Stimulated activated CD4-positive, alpha-beta T cell treated with anti-CD3 and anti-CD28 coated beads, Interleukin-1b, Interleukin-23, amount 100 ng/mL, for 1 hour (primary cell): ENCODE data around the gene CFAP119.
A peak's percentile ranks its signal among the peaks of the same experiment; 100 is the strongest.

Experiments
- DNase-seq, 2 donors: peaks; one replicate each; pipeline ENCODE4 v3.0.0-alpha.2; 2020; ENCODE audit warnings: low read depth in 2 of 2

CFAP119 gene

DNA sequence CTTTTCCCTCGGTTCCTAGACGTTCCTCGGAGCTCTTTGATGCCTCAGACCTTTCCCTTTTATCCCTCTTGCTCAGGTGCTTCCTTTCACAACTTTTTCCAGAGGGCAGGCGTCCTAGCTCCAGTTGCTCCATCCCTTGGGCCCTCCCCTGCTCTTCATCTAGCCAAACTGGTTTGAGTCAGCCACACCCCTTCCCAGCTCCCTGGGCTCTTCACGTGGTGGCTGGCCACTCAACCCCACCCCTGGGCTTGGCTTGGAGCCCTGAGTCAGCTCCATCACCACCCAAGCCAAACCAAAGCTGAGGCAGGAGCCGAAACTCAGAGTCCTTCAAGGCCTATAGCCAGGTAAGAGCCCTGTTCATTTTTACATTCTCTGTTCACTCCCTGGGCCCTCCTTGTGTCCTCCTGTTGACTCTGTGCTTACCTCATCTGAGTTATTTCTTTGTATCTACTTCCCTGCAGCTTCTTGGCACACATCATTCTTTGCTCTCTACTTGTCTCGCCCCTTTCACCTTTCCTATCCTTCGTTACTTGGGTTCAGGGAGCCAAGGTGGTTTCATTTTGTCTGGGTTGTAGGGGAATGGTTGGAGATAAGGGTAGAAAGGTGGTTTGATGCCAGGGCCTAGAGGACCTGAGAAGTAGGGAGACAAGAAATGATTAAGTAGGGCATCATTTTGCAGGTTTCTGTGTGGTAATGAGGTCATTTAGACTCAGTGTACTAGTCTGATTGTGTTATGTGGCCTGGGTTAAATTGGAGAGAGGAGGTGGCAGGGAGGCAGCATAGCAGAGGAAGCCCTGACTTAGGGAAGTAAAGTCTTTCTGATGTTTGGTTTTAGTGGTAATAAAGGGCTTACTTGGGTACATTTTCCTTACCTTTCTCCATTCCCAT lies 21.3 kb downstream of the CFAP119 start:
- no peak for DNase-seq

DNA sequence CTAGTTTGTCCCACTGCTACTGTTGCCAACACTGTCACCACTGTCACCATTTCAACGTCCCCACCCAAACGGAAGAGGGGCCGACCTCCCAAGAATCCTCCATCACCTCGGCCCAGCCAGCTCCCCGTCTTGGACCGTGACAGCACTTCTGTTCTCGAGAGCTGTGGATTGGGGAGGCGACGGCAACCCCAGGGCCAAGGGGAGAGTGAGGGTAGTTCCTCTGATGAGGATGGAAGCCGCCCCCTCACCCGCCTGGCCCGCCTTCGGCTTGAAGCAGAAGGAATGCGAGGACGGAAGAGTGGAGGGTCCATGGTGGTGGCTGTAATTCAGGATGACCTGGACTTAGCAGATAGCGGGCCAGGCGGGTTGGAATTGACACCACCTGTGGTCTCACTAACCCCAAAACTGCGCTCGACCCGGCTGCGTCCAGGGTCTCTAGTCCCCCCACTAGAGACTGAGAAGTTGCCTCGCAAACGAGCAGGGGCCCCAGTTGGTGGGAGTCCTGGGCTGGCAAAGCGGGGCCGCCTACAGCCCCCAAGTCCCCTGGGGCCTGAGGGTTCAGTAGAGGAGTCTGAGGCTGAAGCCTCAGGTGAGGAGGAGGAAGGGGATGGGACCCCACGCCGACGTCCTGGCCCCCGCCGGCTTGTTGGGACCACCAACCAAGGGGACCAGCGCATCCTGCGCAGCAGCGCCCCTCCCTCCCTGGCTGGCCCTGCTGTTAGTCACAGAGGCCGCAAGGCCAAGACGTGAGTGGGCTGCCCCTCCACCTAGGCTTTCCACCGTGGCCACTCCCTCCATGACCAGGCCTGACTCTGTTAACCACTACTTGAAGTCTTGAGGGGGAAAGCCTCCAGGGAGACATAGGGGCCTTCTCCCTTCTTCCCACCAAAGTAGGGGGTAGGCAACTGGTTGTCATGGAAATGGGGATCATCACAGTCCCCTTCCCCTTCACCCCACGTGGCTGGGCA lies 22.6 kb downstream of the CFAP119 start:
- DNase-seq = no peak

DNA sequence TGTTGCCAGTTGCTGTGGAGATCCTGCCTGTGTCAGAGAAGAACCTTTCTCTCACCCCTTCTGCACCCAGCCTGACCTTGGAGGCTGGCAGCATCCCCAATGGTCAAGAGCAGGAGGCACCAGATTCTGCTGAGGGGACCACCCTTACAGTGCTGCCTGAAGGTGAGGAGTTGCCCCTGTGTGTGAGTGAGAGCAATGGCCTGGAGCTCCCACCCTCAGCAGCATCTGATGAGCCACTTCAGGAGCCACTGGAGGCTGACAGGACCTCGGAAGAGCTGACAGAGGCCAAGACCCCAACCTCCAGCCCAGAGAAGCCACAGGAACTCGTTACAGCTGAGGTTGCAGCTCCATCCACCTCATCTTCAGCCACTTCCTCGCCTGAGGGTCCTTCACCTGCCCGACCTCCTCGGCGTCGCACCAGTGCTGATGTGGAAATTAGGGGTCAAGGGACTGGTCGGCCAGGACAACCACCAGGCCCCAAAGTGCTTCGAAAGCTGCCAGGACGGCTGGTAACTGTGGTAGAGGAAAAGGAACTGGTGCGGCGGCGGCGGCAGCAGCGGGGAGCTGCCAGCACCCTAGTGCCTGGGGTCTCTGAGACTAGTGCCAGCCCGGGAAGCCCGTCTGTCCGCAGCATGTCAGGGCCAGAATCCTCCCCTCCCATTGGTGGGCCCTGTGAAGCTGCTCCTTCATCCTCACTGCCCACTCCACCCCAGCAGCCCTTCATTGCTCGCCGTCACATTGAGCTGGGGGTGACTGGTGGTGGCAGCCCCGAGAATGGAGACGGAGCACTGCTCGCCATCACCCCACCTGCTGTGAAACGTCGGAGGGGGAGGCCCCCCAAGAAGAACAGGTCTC lies 23.8 kb downstream of the CFAP119 start:
- DNase-seq = no peak

DNA sequence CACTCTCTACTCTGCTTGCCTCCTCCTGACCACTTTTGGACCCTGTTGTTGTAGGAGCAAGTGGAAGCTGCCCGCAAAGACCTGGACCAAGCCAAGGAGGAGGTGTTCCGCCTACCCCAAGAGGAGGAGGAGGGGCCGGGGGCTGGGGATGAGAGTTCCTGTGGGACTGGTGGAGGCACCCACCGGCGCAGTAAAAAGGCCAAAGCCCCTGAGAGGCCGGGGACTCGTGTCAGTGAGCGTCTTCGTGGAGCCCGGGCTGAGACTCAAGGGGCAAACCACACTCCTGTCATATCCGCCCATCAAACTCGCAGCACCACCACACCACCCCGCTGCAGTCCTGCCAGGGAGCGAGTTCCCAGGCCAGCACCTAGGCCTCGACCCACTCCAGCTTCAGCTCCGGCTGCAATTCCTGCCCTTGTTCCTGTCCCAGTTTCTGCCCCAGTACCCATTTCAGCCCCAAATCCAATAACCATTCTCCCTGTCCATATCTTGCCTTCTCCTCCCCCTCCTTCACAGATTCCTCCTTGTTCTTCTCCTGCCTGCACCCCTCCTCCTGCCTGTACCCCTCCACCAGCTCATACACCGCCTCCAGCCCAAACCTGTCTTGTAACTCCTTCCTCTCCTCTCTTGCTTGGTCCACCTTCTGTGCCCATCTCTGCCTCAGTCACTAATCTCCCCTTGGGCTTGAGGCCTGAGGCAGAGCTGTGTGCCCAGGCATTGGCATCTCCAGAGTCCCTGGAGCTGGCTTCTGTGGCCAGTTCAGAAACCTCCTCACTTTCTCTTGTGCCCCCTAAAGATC lies 24.7 kb downstream of the CFAP119 start:
- DNase-seq = no peak

DNA sequence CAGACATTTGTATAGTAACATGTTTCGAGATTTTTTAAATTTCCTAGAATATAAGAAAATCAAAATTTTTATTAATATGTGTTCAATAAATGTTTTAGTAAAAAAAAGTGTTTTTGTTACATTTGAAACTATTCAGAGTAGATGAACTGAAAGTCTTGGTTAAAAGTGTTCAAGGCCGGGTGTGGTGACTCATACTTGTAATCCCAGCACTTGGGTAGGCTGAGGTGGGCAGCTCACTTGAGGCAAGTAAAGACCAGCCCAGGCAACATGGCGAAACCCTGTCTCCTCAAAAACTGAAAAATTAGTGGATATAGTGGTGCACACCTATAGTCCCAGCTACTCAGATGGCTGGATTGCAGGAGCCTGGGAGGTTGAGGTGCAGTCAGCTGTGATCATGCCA lies 30.5 kb downstream of the CFAP119 start:
- DNase-seq = no peak

DNA sequence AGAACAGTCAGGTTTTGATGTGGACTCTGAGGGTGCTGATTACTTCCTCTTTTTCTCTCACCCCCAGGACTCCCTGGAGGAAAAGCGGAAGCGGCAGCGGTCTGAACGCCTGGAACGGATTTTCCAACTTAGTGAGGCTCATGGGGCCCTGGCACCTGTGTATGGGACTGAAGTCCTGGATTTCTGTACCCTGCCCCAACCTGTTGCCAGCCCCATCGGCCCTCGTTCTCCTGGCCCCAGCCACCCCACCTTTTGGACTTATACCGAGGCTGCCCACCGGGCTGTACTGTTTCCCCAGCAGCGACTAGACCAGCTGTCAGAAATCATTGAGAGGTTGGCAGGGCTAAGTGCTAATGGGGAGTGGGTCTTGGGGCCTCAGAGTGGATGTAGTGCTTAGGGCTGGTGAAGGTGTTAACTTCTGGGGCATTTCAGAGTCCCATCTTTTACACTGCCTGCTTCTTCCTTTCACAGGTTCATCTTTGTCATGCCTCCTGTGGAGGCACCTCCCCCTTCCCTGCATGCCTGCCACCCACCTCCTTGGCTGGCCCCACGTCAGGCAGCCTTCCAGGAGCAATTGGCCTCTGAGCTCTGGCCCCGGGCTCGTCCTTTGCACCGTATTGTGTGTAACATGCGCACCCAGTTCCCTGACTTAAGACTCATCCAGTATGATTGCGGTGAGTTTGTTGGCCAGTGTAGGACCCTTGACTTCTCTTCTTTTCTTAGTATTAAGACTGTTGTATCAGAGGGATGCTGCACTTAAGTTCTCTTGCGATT lies 32.8 kb downstream of the CFAP119 start:
- DNase-seq = no peak

GRCh38 chr16:30728321-30728720 lies 33.5 kb downstream of the CFAP119 start:
- DNase-seq = no peak

GRCh38 chr16:30725418-30725792 lies 36.5 kb downstream of the CFAP119 start:
- no peak for DNase-seq

GRCh38 chr16:30724641-30725417 lies 37.0 kb downstream of the CFAP119 start:
- DNase-seq = no peak

DNA sequence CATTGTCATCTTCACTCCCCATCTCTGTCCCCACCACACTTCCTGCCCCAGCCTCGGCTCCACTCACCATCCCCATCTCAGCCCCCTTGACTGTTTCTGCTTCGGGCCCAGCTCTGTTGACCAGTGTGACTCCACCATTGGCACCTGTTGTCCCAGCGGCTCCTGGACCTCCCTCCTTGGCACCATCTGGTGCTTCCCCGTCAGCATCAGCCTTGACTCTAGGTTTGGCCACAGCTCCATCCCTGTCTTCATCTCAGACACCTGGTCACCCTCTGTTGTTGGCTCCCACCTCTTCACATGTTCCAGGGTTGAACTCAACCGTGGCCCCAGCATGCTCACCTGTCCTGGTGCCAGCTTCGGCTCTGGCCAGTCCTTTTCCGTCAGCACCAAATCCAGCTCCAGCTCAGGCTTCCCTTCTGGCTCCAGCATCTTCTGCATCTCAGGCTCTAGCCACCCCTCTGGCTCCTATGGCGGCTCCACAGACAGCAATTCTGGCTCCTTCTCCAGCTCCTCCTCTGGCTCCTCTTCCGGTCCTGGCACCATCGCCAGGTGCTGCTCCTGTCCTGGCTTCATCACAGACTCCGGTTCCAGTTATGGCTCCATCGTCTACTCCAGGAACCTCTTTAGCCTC lies 38.0 kb downstream of the CFAP119 start:
- no peak for DNase-seq

DNA sequence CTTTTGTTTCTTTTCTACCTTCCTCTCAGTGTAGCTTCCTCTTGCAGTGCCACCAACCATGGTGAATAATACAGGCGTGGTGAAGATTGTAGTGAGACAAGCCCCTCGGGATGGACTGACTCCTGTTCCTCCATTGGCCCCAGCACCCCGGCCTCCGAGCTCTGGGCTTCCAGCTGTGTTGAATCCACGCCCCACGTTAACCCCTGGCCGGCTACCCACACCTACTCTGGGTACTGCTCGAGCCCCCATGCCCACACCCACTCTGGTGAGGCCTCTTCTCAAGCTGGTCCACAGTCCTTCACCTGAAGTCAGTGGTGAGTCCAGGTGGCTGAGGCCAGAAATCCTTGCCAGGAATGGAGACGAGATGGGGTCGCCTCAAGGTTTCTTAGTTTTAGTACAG lies 38.9 kb downstream of the CFAP119 start:
- DNase-seq = no peak

- no peak for DNase-seq
Observed at GRCh38 chr16:30722443-30722842, 39.4 kb downstream of the CFAP119 start.

DNA sequence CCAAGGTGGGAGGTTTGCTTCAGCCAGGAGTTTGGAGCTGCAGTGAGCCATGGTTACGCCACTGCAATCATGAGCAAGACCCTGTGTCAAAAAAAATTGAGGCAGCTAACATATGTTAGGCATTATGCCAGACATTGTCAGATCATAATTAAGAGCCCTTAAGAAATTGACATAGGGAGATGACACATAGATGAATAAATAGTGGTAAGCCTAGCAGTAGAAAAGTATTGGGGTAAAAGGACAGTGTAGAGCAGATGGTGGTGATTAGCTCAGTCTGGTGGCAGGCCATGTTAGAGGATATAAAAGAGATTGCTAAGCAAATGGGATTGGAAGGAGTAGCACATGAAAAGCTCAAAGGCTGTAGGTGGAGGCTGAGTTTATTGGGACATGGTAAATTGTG lies 40.3 kb downstream of the CFAP119 start:
- no peak for DNase-seq

DNA sequence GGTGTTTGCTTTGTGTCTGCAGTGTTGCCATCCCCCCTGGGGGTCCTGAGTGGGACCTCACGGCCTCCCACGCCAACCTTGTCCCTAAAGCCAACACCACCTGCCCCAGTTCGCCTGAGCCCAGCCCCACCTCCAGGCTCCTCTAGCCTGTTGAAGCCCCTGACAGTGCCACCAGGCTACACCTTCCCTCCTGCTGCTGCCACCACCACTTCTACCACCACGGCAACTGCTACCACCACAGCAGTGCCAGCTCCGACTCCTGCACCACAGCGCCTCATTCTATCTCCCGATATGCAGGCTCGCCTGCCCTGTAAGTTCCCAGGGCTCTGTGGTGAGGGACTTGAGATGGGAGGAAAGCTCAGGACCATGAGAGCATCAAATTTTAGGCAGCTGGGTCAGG lies 40.7 kb downstream of the CFAP119 start:
- no peak for DNase-seq

- no peak for DNase-seq
Observed at GRCh38 chr16:30720694-30721093, 41.2 kb downstream of the CFAP119 start.

DNA sequence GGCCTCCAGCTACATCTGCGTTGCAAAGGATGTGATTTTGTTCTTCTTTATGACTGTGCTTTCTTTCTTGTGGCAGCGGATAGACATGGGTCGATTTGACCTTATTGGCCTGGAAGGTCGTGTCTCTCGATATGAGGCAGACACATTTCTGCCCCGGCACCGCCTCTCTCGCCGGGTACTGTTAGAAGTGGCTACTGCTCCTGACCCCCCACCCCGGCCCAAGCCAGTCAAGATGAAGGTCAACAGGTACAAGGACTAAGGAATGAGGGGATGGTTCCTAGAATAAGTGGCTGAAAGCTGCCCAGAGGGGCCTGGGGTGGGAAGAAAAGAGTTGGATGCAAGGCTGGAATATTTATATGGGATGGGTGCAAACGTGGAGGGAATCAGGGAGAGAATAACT lies 41.8 kb downstream of the CFAP119 start:
- no peak for DNase-seq

- DNase-seq = peak in 1 of 2 donors; percentile 9
Observed at GRCh38 chr16:30715750-30716445, 46.0 kb downstream of the CFAP119 start.

DNA sequence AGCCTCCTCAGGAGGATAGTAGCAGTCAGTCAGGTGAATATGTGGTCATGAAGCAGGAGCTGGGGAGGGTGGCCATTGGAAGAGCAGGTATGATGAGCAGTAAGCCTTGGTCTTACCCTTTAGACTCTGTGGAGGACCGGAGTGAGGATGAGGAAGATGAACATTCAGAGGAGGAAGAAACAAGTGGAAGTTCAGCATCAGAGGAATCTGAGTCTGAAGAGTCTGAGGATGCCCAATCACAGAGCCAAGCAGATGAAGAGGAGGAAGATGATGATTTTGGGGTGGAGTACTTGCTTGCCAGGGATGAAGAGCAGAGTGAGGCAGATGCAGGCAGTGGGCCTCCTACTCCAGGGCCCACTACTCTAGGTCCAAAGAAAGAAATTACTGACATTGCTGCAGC lies 50.1 kb downstream of the CFAP119 start:
- DNase-seq = no peak
